ENCODE results near the gene ARHGEF2.

Gene ARHGEF2

DNA sequence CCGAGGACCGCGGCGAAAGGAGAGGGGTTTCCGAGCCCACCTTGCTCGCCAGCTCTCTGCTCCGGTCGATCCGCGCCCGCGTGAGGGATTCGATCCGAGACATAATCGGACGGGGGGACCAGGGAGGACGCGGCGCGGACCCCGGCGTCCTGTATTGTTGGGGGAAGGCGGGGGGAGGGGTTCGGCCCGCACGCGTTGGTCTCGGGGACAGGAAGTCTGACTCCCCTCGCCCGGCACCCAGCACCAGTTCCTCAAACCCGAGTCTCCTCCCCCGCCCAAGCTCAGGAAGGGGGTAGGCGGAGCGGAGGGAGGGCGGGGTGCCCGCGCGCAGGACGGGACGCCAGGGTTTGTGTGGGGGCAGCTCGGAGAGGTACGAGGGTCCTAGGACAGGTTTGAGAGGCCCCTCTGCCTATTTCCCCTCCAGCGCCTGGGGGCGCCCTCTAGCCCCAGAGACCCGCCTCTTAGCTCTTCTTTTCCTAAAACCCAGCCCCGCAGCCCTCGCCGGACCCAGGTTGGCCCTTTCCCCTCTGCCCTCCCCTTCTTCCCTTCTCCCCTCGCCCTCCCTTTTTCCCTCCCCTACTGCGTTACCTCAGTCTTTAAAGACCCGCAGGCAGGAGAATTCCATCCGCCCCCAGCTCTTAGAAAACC lies at the start of gene ARHGEF2:
Gene ARHGEF2, minus strand, starts transcription at position 223 of the 648 bp plus-strand sequence. Its CDS starts 120 bp downstream, at position 103.
- DNase-seq: peak; percentile 70 to 81

- DNase-seq: no peak
Measured at GRCh38 chr1:156026588-156026987, 48.2 kb upstream of the ARHGEF2 start.

DNA sequence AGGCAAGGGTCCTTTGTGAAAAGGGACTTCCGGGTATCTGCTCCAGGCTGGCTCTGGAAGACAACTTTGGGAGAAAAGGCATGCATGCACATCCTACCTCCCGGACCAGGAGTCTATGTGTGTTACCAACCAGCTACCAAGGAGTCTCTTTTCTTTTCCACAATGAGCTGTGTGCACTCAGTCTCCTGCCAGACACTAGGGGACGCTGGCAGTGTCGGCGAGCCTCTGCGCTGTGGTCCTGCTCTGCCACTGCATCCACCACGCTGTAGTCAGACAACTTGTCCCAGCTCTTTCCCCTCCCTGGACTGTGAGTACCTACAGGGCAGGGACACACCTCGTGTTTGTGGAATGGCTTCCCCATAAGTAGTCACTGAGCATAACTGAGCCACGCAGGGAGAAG lies 47.5 kb upstream of the ARHGEF2 start:
- DNase-seq: peak; percentile 78 to 90

GRCh38 chr1:156024801-156025200 lies 46.5 kb upstream of the ARHGEF2 start:
- no peak for DNase-seq

DNA sequence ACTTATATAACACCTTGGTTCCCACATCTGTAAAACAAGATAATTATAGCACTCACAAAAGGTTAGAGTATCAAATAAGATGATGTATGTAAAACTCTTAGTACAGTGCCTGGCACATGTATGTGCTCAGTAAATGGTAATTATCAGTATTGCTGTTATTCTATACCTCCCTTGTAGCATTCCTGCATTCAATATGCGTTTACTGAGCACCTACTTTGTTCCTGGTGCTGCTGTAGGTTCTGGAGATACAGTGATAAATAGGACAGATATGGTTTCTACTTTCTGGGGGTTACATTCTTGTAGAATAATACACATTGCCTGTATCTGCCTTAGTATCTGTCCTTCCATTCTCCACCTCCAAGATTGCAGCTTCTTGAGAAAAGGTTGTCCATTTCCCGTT lies 43.6 kb upstream of the ARHGEF2 start:
- DNase-seq: no peak

DNA sequence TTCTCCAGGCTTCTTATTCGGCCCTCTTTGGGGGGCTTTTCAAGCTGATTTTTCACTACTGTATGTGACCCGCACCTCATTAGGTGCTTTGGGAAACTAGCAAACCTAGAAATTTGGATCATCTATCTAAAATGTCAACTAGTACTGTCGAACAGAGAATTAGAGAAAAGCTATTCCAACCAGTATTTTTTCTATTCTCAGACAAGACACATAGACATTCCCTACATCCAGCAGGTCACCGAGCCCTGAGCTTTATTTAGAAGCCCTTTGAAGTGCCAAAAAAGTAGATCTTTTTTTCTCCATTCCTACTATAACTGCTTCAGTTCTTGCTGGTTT lies 42.7 kb upstream of the ARHGEF2 start:
- no peak for DNase-seq

GRCh38 chr1:156020293-156021092 lies 42.1 kb upstream of the ARHGEF2 start, which contains the start of gene SSR2:
Gene SSR2 (minus strand): TSS chr1:156020951. CDS start chr1:156020167, 784 bp downstream.
- DNase-seq: peak; percentile 99

DNA sequence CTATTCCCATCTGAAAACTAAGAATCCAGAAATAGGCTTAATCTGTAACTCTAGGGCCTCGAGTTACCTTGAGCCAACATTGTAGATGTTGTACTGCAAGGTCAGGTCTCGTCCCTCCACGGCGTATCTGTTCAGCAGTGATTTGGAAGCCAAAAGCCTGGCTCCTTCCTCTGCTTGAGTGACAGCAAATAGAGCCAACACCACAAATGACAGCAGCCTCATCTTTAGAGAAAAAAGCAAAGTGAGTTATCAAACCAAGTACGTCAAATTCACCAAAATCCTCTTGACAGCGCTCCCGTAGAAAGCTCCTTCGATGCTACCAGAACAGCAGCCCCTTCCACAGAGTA lies 41.6 kb upstream of the ARHGEF2 start:
- no peak for DNase-seq

DNA sequence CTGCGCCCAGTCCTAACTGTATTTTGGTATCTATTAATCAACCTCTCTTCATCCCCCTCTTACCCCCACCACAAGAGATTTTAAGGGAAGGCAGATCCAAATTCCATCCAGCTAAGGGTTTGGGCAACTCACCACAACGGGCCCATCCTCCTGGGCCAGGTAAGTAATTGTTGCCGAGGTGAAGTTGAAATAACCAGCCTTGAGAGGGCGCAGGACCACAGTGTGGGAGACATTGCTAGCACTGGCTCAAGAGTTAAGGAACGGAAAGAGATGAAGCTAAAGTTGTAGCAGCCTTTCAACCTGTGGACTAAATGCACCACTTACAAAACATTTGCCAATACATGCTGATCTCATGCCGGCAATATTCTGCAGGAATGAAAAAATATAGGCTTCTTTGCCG lies 36.5 kb upstream of the ARHGEF2 start:
- no peak for DNase-seq

DNA sequence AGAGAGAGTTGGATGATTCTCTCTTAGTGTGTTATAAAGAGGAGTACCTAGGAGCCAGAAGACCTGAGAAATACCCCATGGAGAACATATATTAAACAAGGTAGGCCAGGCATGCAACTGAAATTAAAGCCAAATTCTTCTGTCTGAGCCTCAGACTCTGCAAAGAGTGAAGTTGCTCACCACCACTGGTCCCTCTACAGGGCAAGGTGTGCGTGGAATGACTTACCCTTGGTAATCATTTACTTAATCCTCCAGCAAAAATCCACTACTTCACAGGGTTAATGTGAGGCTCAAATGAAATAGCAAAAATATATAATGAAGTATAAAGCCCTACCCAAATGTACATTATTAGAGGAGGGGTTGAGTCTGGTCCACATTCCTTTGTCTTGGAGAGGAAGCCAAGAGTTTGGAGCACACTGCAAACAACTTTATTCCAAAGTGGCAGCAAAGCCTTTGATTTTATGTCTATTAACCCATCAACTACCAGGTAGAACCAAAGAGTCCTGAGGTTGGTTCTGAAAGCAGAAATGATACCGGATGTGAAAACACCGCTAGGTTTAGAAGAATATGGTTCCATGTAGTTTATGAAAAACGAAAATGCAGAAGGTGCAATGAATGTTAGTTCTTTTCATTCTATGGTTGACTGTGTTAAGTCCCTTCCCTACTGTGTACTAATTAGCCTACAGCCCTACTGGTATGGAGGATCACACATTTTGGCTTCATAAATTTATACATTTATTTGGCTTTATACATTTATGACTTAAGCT lies 33.9 kb upstream of the ARHGEF2 start:
- DNase-seq: no peak

GRCh38 chr1:156009404-156009803 lies 31.1 kb upstream of the ARHGEF2 start:
- no peak for DNase-seq

DNA sequence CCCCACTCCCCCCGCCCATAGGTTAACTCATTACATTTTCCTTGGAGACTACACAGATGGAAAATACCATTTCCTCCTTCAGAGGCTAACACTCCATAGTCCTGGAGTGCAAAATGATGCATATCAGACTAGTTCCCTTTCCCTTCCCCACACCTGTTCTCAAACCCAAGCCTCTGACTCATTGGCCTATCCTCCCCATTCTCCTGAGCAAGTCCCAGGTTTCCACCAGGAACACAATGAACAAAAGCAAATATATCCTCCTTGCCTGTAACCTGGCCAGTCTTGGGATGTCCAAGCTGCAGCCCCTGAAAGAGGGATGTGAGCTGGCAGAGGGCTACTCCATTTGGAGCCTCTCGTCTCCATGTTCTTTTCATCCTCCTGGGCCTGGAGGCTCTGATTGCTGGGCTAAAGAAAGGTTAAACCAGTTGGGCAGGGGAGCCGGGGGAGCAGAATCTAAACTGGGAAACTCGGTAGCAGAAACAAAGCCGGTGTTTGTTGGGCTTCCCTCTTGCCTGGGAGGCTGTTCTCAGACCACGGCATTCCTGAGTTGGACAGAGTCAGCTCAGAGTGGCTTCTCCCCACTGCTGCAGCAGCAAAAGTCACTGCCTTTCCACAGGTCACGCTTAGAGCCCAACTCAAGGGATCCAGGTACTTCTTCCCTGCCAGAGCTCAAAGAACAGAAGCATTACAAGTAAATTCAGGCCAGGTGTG lies 28.5 kb upstream of the ARHGEF2 start:
- DNase-seq: no peak

DNA sequence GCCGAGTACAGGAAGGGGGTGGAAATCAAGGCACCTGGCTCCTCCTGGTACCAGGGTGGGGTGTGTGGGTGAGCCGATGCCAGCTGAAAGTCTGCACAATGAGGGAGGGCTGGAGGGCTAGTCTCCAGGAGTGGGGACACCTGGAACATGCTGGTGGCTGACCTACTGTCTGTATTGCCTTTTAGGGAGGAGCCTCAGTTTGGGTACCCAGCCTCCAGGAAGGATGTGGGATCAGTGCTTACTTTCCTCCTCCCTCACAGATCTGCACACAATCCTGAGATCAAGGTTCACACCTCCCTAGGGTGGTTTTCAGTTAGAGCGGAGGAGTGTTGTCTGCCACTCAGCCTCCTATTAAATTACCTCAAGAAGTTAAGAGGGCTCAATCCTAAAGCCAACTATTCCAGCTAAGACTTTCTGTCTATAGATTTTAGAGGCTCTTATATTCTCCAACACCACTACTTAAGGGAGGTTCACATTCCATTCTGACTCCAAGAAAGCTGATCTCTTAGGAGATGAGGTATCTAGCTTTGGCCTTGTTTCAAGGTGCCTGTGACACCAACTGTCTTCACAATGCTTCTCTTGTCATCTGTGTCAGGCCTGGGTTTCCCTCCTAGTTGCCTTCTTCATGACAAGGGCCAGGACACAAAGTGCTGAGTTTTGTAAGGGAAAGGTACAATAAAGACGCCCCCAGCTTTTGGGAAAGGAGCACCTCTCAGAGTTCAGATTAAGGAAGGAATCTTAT lies 26.7 kb upstream of the ARHGEF2 start:
- no peak for DNase-seq

- DNase-seq: no peak
Measured at GRCh38 chr1:156003923-156004188, 25.5 kb upstream of the ARHGEF2 start.

GRCh38 chr1:156002188-156002911 lies 24.0 kb upstream of the ARHGEF2 start:
- DNase-seq: no peak

DNA sequence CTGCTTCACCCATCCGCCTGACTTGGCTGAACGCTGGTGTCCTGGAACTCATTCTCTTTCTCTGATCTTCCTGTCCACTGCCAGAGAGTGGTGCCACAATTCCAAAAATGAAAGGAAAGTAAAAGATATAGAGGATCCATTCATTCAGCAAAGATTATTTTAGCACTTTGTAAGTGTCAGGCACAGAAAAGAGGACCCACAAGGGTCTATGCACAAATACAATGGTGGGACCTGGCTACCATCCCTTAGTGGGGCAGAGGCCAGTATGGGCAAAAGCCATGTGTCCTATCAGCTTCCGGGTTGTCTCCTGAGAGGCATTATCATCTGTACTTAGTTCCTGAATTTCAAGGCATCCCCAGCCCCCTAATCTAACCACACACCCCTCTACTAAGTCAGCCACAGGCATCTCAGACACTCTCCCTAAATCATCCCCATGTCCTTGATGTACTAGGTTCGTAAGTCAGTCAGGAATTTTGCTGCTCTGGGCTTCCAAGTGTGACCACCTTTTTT lies 23.4 kb upstream of the ARHGEF2 start:
- DNase-seq: no peak

GRCh38 chr1:156001021-156001661 lies 22.8 kb upstream of the ARHGEF2 start:
- no peak for DNase-seq

GRCh38 chr1:155999964-156000363 lies 21.6 kb upstream of the ARHGEF2 start:
- no peak for DNase-seq

GRCh38 chr1:155996166-155996565 lies 17.8 kb upstream of the ARHGEF2 start:
- no peak for DNase-seq

DNA sequence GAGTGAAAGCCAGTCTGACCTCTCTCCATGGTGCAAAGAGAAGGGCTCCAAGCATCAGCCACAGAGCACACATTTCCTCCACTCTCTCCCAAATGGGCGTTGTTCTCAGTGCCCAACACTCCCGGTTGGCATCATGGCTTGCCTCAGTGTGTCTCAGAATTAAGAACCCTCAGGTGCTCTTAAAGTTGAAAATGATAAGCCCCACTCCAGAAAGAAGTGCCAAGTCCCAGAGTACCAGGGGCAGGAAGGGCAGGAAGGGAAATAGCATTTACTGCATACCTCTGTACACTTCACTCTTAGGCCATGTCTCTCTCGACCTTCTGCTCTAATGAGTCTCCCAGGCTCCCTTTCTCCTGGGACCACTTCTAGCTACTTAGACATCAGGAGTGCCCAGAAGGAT lies 15.2 kb upstream of the ARHGEF2 start:
- DNase-seq: no peak

DNA sequence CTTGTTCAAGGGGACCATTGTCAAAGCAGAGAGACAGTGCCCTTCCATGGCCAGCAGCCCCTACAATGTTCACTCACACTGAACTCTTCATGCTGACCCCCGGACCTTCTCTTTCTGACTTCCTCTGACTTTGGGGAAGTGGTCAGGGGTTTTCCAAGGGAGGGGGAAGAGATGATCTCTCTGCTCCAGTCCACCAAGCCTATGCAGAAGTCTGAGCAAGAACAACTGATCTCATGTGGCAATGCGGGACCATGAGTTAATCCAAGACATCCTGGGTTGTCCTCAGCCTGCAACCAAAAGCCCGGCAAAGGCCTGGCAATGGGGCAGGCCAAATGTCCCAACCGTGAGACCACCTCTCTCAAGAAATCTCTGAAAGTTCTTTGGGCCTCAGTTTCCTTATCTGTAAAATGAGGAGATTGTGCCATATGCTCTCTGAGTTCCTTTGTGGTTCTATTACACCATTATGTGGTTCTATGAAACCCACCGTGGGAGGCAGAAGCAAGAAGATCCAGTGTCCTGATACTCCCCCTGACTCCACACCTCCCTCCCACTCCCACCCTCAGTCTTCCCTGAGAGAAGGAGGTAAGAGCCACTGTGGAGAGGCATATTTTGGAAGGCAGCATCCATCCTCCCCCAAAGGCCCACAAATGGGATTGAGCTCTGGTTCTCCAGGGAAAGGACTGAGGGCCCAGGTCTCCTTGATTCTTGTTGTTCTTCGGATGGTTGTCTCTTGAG lies 11.8 kb upstream of the ARHGEF2 start:
- DNase-seq: no peak
